HTR-8/SVneo (cell line): ENCODE results near the gene ZNF699.
"Not testable (repeated sequence)": the region's sequence is repeated elsewhere in the genome, so short reads cannot be mapped to it uniquely, and the experiment has no call there.

Experiments
- DNase-seq: peaks from one replicate; pipeline ENCODE4 v3.0.0; 2011; ENCODE audit warnings: low spot score, mixed read lengths; ENCODE audit not compliant: insufficient read length
- FAIRE-seq: peaks from 2 replicates; lab custom pipeline; 2011; peaks lifted over from hg19 to GRCh38; lab: Jason Lieb, UNC

The ZNF699 gene

GRCh38 chr19:9295411-9295849 lies 14.2 kb downstream of the ZNF699 start:
- FAIRE-seq (no peak), DNase-seq (no peak)

GRCh38 chr19:9289231-9289884 lies 20.3 kb downstream of the ZNF699 start:
- DNase-seq (no peak), FAIRE-seq (peak; percentile 26)

GRCh38 chr19:9283485-9283884 lies 26.2 kb downstream of the ZNF699 start:
- not testable (repeated sequence) for DNase-seq, FAIRE-seq

- FAIRE-seq (no peak), DNase-seq (no peak)
Observed at GRCh38 chr19:9251236-9251635, 58.4 kb downstream of the ZNF699 start.

- FAIRE-seq = no peak
- DNase-seq = no peak
Observed at GRCh38 chr19:9250630-9251029, 59.0 kb downstream of the ZNF699 start, which contains the start of gene OR7E24. Gene OR7E24, plus strand, starts transcription at chr19:9250930. Its CDS starts 114 bp downstream, at chr19:9251044.
